OCI-M2 (cell line): ENCODE data around the gene UGCG.
"Not testable (repeated sequence)": the region's sequence is repeated elsewhere in the genome, so short reads cannot be mapped to it uniquely, and the experiment has no call there.

ENCODE experiments used
- DNase-seq: peaks from one replicate; lab custom pipeline; 2025; ENCODE audit not compliant: unreplicated experiment; lab: John Stamatoyannopoulos, UW

Gene UGCG

DNA sequence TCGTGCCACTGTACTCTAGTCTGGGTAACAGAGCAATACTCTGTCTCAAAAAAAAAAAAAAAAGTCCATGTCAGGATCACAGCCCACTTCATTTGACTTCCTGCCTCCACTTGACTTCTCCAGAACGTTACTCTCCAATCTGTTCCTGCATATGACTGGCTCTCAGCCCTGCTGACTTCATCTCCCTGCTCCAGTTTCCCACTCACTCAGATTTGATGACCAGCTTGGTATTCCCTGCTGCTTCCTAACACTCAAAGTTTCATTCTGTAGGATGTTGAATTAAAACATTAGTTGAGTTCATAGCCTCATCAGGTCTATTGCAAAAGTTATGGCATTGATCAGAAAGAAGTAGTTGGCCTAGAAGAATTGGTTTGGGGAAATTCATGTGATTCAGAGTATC is 52.3 kb downstream of the UGCG start:
- no peak for DNase-seq

DNA sequence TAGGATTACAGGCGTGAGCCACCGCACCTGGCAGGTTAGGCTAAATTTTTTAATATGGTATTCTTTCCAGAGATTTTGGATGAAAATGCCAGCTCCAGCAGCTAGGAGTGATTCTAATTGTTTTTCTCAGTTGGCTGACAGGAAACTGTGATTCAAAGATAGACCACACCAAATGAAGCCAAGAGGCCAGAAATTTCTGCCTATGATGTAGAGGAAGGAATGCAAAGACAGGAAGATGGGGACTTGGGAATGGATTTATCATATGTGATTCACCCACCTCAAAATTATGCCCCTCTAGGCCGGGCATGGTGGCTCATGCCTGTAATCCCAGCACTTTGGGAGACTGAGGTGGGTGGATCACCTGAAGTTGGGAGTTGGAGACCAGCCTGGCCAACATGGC is 53.3 kb downstream of the UGCG start:
- DNase-seq, result no peak

DNA sequence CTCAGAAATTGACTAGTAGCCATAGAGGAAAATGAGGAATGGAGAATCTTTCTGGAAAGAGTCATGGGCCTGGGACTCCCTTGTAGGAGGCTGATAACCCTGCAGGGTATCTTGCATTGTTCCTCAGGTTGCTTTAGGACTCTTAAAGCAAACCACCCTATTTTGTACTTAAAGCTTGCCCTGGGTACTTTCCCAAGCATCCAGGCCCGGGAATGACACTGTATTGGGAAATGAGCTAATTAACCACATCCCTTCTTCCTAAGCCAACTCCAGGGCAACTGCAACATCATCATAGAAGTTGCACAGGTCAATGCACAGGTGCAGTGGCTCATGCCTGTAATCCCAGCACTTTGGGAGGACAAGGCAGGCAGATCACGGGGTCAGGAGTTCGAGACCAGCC is 55.9 kb downstream of the UGCG start:
- DNase-seq, result no peak

DNA sequence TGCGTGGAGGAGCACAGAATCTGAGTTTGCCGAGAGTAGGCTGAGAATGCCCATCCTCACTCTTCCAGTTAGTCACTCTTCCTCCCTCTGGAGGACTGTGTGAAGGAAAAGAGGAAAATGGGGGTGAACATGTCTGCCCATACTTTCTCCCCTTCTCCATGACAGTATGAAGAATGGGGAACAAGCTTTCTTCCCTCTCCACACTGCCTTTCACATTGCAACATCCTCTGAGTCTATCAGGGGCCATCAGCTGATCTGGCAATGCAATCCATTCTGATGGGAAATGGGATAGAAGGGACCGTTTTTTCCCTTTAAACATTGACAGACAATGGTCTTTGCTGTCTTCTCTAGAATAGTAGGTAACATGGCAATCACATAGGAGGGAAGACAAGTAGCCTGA is 56.8 kb downstream of the UGCG start:
- DNase-seq, result no peak

DNA sequence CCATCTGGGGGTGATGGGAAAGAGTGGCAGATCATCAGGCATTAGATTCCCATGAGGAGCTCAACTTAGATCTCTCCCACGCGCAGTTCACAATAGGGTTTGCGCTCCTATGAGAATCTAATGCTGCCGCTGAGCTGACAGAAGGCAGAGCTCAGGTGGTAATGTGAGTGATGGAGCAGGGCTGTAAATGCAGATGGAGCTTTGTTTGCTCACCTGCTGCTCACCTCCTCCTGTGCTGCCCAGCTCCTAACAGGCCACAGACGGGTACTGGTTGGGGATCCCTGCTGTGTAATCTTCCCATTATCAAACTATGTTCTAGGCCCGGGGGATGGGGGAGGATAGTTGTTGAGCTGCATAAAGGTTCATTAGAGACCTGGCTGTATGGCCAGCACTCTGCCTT is 58.4 kb downstream of the UGCG start:
- no peak for DNase-seq

DNA sequence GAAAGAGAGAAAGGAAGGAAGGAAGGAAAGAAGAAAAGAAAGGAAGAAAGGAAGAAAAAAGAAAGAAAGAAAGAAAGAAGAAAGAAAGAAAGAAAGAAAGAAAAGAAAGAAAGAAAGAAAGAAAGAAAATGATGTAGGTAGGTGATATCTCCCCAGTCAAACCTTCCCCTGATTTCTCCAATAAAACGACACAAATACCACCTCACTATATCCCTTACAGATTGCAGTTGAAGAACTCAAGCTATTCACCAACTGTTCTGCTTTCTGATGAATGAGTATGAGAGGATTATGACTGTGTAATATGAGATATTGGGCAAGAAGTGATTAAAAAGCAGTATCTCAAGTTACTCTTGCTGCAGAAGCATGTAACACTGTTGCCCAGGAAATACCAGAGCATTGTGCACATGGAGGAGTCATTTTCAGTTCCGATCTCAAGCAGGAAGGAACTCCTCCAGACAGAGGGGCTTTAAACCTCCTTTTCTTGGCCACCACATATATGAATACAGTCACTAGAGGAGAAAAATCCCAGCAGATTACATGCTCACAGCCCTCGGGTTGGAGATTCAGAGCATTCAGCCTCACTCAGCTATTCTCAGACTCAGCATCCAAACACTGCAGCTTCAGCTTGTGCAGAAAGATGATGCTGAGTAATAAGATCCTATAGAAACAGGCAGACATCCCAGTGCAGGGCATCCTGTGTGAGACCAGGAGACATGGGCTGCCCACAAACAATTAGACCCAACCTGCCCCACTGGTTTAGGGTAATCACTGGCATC is 61.4 kb downstream of the UGCG start:
- DNase-seq, result no peak

DNA sequence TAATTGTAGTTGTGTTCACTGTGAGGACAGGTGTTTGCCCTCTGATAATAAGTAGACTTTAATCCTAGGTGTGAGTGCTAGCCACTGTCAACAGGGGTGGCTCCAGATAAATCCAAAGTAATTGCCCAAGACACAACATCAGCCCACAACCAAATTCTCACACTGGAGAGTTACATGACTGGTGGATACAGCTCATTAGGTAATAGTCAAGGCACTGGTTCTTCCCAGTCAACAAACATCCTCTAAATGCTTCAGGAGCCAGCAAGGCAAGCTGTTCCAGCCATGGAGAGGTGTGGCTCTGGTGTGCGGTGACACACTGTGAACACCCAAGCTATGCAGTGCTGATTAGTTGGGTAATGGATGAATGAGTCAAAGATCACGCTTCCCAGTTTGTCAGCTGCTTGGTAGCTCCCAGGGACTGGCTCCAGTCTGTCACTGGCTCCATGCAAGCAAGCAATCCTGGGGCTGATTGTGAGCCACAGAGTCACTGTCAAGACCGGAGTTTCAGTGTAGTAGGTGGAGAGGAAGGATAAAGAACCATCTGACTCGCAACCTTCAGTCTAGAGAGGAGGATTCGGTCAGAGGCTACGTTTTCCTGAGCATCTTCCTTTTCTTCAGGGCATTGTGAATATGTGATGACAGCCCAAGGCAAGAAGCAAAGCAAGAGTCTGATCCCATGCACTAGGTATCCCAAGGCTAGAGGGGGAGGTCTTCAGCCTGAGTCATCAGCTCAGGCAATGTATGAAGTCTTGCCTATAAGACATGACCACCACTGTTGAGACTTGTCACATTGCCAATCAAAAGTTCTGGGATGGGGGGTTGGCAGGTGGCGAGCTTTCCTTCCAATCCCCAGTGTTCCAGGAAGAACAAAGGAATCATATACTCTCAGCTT is 63.1 kb downstream of the UGCG start:
- DNase-seq, result no peak

DNA sequence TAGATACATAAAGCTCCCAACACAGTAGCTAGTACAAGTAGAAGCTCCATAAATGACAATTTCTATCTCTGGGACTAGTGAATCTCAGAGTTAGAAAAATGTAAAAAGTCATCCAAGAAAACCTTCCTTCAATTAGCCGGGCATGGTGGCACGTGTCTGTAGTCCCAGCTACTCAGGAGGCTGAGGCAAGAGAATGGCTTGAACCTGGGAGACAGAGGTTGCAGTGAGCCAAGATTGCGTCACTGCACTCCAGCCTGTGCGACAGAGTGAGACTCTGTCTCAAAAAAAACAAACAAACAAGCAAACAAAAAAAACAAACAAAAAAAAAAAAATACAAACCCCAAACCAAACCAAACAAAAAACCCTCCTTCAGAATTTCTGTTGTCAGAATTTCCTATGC is 63.9 kb downstream of the UGCG start:
- DNase-seq, result not testable (repeated sequence)

DNA sequence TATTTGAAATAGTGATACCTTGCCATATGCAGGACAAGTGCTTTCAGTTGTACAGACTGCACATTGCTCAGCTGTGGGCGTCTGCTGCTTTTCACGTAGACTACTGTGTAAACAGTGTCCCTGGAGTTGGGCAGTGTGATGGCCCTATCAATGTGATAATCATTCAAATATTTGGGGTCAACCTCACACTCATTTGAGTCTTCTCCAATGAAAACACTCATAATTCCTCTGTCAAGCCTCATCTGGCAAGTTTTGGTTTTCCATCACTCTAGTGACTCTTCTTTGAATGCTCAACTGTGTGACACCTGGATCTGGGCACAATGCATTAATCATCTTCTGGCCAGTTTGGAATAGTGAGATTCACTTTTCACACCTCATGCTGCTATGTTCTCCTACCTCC is 64.4 kb downstream of the UGCG start:
- DNase-seq, result no peak

DNA sequence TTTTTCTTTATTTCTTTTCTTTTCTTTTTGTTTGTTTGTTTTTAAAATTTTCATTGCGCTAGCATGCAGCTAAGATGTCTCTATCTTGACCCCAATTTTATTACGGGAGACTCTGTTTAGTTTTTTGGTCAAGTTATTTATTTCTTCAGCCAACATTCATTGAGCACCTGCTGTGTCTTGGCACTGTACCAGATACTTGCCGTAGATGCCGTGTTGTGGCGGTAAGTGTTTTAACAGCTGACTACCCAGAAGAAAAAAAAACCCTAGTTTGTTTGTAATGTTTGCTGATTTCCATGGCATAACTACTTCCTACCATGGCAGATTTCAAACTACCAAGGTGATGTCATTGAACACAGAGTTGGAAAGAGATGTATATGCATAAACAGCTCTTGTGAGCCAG is 65.0 kb downstream of the UGCG start:
- DNase-seq, result no peak

DNA sequence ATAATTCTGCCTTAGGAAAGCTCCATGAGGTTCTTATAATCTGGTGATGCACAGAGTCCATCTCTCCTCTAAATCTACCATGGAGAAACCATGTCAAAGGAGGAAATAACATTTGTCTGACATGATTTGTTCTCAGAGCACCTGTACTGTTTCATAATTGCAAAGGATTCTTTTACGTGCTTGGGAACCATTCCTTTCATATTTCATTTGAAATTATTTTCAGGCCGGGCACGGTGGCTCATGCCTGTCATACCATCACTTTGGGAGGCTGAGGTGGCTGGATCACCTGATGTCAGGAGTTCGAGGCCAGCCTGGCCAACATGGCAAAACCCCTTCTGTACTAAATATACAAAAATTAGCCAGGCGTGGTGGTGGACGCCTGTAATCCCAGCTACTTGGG is 65.4 kb downstream of the UGCG start:
- DNase-seq, result no peak

DNA sequence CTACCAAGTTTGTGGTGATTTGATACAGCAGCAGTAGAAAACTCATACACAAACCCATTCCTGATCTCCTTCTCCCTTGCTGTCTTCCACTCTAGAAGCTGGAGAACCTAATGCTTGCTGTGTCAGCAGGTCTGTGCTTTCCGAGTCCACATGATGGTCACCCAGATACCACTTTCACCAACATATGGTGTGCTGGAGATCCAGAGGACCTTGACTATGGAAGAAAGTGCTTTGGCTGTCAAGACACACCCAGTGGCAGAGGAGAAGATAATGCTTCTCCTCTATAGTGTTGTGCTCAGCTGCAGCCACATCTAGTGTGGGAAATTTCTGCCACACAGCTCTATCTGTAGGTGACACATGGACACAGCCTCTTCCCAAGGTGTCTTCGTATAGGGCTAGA is 67.4 kb downstream of the UGCG start:
- no peak for DNase-seq

DNA sequence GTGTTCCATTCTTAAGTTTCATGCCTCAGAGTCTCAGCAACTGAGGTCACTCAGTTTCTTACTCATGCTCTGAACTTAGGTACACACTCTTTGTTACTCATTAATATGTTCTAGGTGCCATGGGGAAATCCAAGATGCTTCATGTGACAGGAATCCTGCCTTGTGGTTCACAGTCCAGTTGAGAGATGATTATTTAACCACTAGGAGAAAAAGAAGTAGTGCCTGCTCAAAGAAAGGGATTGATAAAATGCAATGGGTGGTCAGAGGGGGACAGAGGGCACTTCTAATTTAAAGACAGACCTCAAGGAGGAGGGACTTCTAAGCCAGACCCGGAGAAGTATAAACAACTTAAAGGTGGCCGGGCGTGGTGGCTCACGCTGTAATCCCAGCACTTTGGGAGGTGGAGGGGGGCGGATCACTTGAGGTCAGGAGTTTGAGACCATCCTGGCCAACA is 69.0 kb downstream of the UGCG start:
- no peak for DNase-seq

DNA sequence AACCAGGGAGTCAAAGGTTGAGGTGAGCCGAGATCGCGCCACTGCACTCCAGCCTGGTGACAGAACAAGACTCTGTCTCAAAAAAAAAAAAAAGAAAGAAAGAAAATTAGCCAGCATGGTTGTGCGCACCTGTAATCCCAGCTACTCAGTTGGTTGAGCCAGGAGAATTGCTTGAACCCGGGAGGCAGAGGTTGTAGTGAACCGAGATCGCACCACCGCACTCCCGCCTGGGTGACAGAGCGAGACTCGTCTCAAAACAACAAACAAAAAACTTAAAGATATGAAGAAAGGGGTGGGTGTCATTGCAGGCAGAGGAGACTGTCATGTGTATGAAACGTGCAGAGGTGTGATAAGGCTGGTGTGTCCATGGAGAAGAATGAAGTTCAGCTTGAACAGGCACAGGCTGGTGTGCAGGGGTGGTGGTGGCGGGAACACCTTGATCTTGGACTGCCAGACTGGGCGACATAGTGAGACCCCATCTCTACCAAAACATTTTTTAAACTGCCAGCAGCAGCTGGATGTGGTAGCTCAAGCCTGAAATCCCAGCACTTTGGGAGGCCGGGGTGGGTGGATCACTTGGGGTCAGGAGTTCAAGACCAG is 69.6 kb downstream of the UGCG start:
- DNase-seq, result no peak

DNA sequence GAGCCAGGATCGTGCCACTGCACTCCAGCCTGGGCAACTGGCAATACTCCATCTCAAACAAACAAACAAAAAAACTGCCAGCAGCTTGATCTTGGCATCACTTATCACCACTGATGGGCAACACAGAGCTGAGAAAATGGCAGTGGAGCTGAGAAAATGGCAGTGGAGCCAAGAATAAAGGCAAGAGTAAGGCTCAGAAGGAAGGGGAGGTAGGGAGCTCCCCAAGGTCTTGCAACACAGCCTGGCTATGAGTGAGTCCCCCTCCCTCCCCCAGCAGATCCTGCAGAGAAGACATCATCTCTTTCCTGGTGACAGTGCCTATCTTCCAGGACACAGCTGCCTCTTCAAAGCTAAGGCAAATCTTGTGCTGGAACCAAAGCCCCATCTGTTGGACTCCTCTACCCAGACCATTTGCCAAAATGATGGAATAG is 70.3 kb downstream of the UGCG start:
- DNase-seq, result no peak

DNA sequence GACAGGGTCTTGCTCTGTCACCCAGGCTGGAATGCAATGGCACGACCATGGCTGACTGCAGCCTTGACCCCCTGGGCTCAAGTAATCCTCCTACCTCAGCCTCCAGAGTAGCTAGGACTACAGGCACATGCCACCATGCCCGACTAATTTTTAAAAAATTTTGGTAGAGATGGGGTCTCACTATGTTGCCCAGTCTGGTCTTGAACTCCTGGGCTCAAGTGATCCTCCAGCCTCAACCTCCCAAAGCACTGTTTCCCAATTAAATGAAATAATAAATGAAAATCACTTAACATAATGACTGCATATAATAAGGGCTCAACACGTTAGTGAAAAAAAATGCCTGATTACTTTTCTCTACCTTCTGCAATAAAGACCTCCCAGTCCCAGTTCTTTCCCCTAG is 71.0 kb downstream of the UGCG start:
- no peak for DNase-seq

DNA sequence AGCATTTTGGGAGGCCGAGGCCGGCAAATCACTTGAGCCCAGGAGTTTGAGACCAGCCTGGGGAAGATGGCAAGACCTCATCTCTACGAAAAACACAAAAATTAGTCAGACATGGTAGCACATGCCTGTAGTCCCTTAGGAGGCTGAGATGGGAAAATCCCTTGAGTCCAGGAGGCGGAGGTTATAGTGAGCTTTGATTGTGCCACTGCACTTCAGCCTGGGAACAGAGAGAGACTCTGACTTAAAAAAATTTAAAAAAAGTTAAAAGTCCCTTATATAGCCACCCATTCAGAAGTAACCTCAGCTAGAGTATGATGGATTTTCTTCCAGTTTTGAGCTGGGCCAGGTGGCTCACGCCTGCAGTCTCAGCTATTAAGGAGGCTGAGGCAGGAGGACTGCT is 72.4 kb downstream of the UGCG start:
- no peak for DNase-seq

DNA sequence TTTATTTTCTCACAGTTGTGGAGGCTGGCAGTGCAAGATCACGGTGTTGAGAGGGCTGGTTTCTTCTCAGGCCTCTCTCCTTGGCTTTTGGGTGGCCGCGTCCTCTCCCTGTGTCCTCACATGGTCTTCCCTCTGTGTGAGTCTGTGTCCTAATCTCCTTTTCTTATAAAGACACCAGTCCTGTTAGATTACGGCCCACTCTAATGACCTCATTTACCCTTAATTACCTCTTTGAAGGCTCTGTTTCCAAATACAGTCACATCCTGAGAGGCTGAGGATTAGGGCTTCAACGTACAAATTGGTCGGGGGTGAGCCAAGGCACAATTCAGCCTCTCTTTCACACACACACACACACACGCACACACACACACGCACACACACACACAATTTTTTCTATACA is 73.0 kb downstream of the UGCG start:
- DNase-seq, result no peak

DNA sequence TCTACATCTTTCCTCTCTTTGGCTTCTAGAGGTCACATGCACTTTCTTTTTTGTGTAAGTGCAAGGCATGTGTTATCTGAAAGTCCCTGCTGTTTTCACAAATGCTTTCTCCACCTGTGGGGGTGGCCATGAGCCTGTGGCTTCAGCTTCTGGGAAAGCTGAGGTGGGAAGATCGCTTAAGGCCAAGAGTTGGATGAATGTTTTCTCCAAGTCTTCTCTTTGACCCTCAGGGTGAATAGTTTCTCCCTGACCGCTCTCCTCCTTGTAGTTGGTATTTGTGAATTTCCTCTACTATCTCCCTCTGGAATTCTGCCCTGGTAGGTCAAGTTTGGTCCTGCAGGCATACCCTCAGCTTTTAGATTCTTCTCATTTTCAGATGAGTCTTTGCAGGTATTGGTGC is 74.2 kb downstream of the UGCG start:
- no peak for DNase-seq

DNA sequence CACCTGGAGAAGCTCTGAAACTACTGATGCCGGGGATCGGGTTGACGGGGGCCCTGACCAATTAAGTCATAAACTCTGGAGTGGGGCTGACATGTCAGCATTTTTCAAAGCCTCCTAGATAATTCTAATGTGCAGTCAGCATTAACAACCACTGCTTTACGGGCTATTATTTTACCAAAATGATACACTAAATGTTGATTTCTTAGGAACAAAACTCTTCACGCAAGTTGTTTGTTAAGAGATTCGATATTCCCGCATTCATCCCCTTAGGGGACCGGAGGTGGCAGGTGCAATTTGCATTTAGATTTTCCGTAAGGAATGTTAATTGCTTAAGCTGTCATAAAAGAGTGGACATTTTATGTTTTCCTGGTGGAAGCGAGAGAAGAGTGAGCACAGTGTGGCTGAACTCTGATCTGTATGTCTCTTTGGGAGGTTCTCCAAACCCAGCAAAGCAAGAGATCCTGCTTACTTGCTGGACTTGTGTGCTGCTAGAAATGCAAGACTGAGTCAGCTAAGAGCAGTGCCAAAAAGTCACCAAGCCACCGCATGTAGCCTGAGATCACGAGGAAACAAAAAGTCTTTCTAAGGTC is 77.6 kb downstream of the UGCG start:
- no peak for DNase-seq

DNA sequence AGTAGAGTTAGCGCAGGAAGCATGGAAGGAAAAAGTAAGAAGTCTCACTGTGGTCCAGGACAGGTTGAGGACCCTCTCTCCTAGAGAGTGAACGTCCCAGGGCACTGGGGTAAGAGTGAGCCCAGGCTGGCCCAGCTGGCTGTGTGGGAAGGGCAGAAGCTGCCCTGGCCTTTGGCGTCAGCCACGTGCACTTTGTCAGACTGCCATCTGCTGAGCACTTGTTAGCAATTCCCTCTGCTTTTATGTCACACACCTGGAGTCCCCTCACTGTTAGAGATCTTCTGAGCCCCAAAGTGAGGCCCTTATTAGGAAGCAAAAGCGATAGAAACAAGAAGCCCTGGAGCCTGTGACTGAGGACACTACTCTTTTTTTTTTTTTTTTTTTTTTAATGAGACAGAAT is 79.1 kb downstream of the UGCG start:
- no peak for DNase-seq

DNA sequence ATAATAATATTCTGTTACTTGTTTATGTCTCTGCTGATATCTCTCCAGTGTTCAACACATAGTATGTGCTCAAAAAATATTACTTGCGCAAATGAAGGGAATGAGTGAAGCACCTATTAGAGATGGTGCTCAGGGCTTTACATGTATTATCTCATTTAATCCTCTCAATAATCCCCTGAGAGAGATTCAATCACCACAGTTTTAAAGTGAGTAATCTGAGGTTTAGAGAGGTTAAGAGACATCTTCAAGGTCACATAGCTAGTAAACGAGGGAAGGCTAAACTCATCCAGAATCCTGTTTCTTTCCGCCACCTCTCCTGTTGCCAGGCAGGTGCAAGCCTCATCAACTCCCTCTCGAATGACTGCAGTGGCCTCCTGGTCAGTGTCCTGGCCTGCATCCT is 82.0 kb downstream of the UGCG start:
- DNase-seq, result no peak
